HuH-7.5 (cell line): ENCODE results near the gene ERAP2.
"Not testable (repeated sequence)": the region's sequence is repeated elsewhere in the genome, so short reads cannot be mapped to it uniquely, and the experiment has no call there.

Experiments
- DNase-seq: peaks from one replicate; pipeline ENCODE4 v3.0.0; 2011; ENCODE audit warnings: low spot score

ERAP2 gene

GRCh38 chr5:96901841-96902240 lies 25.5 kb downstream of the ERAP2 start:
- no peak for DNase-seq

- no peak for DNase-seq
Observed at GRCh38 chr5:96902876-96903275, 26.6 kb downstream of the ERAP2 start.

- no peak for DNase-seq
Observed at GRCh38 chr5:96903300-96903699, 27.0 kb downstream of the ERAP2 start.

GRCh38 chr5:96904054-96904931 lies 28.0 kb downstream of the ERAP2 start:
- no peak for DNase-seq

- DNase-seq, result no peak
Observed at GRCh38 chr5:96905864-96906263, 29.6 kb downstream of the ERAP2 start.

- no peak for DNase-seq
Observed at GRCh38 chr5:96909003-96909402, 32.7 kb downstream of the ERAP2 start.

GRCh38 chr5:96909435-96909834 lies 33.1 kb downstream of the ERAP2 start:
- DNase-seq, result no peak

GRCh38 chr5:96911139-96911538 lies 34.8 kb downstream of the ERAP2 start:
- DNase-seq, result no peak

- no peak for DNase-seq
Observed at GRCh38 chr5:96913233-96913632, 36.9 kb downstream of the ERAP2 start.

GRCh38 chr5:96919754-96920197 lies 43.5 kb downstream of the ERAP2 start:
- no peak for DNase-seq

GRCh38 chr5:96920744-96921355 lies 44.5 kb downstream of the ERAP2 start:
- no peak for DNase-seq

- DNase-seq, result no peak
Observed at GRCh38 chr5:96922499-96923244, 46.4 kb downstream of the ERAP2 start.

- no peak for DNase-seq
Observed at GRCh38 chr5:96924016-96924443, 47.7 kb downstream of the ERAP2 start.

GRCh38 chr5:96926276-96926675 lies 50.0 kb downstream of the ERAP2 start:
- no peak for DNase-seq

- no peak for DNase-seq
Observed at GRCh38 chr5:96927008-96927407, 50.7 kb downstream of the ERAP2 start.

- no peak for DNase-seq
Observed at GRCh38 chr5:96928931-96929708, 52.8 kb downstream of the ERAP2 start.

GRCh38 chr5:96930058-96930457 lies 53.8 kb downstream of the ERAP2 start:
- DNase-seq, result no peak

GRCh38 chr5:96930589-96930988 lies 54.3 kb downstream of the ERAP2 start:
- DNase-seq, result no peak

- DNase-seq, result not testable (repeated sequence)
Observed at GRCh38 chr5:96931037-96931436, 54.7 kb downstream of the ERAP2 start.

- no peak for DNase-seq
Observed at GRCh38 chr5:96931605-96932004, 55.3 kb downstream of the ERAP2 start.

GRCh38 chr5:96932026-96932425 lies 55.7 kb downstream of the ERAP2 start:
- no peak for DNase-seq
